ENCODE measurements around the gene IRF1.
"Not testable (repeated sequence)": the region's sequence is repeated elsewhere in the genome, so short reads cannot be mapped to it uniquely, and the experiment has no call there.

The IRF1 gene

DNA sequence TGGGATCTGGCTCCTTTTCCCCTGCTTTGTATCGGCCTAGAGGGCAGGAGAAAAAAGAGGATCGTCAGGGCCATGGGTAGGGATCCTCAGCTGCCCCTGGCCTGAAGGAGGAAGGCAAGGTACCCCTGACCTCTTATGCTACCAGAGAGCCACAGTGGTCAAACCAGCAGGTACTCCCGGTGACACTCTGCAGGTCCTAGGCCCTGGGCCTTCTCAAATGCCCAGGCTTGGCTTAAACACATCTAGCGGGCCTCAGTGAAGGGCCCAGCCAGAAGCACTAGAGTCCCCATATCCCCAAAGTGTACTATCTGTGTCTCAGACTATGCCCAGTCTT is 3.5 kb downstream of the IRF1 start:
- DNase-seq (ENCODE audit: low spot score) = no peak

DNA sequence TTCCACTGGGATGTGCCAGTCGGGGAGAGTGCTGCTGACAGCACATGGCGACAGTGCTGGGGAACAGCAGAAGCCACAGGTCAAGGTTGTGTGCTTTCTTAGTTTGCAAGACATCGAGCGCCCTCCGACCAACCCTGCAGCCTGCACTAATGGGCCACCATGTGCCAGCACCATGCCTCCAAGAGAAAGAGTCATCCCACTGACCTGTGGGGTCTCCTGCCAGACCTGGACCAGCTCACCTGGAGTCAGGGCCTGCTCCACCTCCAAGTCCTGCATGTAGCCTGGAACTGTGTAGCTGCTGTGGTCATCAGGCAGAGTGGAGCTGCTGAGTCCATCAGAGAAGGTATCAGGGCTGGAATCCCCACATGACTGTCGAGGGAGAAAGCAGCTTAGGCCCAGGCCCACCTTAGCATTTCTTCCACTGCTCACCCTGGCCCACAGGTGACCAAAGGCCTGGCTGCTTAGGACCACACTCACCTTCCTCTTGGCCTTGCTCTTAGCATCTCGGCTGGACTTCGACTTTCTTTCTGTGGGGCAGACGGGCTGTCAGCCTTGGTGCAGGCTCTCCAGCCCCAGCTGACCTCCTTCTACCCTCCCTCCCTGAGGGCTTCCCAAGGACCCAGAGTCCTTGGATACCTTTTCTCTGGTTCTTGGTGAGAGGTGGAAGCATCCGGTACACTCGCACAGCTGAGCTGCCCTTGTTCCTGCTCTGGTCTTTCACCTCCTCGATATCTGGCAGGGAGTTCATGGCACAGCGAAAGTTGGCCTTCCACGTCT is 4.1 kb downstream of the IRF1 start:
- no peak for DNase-seq (ENCODE audit: low spot score)

DNA sequence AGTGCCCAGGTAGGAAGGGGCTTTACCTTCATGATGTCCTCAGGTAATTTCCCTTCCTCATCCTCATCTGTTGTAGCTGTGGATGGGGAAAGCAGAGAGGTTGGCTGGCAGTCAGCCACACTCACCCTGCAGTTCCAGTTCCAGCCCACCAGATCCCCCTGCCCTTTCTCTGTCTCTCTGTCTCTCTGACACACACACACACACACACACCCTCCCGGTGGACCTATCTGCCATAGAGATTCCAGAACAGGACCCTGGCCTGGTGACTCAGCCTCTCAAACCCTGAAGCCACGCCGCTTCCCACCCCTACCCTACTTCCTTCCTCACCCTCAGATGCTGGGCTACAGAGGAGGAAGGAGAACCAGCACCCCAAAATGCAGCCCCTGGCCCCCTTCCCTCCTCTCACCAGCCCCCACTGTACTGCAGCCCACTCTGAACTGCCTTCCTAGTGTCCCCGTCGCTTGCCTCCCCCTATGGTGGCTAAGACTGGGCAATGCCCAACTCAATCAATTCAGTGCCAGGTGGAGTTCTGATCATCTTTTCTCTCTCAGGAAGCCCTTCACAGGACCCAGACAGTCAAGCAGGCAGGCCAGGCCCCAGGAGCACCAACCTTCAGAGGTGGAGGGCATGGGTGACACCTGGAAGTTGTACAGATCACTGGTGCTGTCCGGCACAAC is 4.8 kb downstream of the IRF1 start:
- DNase-seq (ENCODE audit: low spot score) = no peak

GRCh38 chr5:132484876-132485640 is 5.5 kb downstream of the IRF1 start:
- DNase-seq (ENCODE audit: low spot score) = not testable (repeated sequence)

DNA sequence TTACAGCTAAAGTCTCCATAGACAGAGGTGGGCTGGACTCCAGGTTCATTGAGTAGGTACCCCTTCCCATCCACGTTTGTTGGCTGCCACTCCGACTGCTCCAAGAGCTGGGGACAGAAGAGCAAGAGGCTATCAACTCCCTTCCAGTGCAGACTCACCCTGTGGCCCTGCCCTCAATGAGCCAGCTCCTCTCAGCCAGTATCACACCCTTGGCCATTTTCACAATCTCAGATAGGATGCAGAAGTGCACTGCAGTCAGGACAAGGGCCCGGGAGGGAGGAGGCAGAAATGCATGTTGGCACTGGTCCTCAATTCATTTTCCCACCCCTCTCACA is 6.2 kb downstream of the IRF1 start:
- DNase-seq (ENCODE audit: low spot score) = no peak

- DNase-seq (ENCODE audit: low spot score) = no peak
Observed at GRCh38 chr5:132483661-132484390, 6.7 kb downstream of the IRF1 start.

DNA sequence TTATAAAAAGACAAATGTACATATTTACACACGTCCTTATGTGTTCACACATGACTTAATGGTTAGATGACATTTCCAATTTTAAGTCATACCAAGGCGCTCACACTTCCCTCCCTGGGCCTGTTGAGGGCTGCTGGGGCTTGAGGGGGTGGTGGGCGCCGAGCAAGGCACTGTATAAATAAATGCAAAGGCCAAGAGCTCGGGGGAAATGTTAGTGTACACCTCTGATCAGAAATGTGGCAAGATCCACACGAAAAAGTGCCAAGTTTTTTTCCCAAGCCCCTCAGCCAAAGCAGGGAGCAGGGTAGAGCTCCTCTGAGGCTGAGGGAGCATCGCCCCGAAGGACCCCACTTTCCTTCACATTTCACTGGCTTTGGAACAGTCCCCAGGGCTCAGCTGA is 7.5 kb downstream of the IRF1 start:
- no peak for DNase-seq (ENCODE audit: low spot score)

DNA sequence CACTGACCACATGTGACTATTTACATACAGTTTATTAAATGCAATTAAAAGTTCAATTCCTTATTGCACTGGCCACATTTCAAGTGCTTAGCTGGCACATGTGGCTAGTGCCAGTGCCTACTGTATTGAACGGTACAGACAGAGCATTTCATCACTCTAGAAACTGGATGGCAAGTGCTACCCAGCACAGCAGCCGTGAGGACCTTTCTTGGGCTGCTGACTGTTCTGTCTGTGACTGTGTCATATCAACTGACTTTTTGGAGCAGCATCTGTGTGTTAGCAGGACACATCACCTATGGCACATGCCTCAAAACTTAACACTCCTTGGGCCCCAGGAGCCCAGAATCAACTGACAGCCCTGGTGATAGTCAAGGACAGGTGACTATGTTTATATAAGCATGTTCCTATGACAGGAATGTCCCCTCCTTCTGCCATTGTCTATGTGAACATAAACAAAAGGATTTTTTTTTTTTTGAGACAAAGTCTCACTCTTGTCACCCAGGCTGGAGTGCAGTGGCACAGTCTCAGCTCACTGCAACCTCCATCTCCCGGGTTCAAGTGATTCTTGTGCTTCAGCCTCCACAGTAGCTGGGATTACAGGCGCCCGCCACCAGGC is 8.9 kb downstream of the IRF1 start:
- DNase-seq (ENCODE audit: low spot score) = no peak

DNA sequence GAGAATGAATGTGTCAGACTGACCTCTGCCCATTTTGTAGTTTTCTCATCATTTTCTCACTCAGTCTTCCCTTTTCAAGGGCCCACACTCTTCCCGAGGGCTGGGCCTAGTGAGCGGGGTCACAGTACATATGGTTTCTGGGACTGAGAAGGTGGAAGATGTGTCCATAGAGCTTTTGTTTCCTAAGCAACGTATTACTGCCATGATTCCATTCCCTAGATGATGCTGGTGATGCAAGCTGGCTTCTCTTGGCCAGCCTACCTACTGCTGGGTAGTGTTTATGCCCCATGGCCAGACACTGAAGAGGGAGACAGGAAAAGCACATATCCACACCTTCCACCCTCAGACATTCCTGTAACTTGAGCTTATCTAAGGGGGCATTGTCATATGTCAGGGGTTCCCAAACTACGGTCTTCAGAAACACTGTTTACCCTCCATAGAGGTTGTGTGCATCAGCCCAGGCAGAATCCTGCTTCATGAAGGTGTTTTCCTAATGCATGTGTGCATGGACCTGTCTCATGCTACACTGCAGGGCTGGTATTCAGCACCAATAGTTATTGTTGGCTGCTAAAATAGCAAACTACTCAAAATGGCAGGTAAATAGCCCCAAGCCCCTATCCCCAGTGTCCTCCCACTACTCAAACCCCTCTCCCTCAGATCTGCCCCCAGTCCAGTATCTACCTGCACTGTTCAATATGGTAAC is 9.5 kb downstream of the IRF1 start:
- no peak for DNase-seq (ENCODE audit: low spot score)

DNA sequence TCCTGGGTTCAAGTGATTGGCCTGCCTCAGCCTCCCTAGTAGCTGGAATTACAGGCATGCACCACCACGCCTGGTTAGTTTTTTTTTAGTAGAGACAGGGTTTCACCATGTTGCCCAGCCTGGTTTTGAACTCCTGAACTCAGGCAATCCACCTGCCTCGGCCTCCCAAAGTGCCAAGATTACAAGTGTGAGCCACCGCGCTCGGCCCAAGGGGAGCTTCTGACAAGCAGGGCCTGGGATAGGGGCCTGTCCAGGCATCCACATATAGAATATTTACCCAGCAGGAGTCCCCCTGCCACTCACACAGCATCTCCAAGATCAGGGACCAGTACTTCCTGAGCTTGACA is 10.1 kb downstream of the IRF1 start:
- no peak for DNase-seq (ENCODE audit: low spot score)

GRCh38 chr5:132480042-132480441 is 10.5 kb downstream of the IRF1 start:
- no peak for DNase-seq (ENCODE audit: low spot score)

DNA sequence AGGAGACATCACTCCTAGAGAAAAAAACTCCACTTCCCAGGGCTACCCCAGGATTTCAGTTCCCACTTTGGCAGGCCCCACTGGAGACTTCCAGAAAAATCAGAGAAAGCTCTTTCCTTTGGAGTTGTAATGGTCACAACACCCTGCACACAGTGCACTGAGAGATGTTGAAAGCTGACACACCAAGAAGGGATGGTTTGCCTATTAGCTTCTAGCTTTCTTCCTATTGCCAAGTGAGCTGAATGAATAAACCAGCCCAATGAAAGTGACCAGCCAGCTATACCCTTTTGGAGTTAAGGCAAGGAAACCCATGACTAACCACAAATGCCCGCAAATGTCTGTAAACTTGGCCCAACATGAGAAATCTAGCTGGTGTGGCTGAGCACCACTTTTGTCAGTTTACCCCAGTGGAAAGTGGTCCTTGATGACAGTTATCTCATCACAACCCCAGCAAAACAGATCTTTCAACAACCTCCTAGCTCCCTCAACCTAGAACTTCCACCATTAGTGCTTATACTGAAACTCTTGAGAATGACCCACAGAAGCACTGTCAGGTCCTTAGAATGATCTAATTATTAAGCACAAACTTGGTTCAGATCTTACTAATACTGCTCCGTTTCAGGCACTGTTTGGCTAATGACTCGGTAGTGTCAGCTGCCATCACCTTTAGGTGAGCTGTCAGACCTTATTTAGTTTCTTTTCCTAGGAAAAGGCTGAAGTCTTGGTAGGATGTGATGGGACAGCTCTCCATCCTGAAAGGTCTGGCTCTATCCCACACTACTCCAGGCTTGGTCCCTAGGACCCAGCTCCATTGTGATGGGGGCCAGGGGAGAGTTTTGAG is 11.2 kb downstream of the IRF1 start:
- no peak for DNase-seq (ENCODE audit: low spot score)

DNA sequence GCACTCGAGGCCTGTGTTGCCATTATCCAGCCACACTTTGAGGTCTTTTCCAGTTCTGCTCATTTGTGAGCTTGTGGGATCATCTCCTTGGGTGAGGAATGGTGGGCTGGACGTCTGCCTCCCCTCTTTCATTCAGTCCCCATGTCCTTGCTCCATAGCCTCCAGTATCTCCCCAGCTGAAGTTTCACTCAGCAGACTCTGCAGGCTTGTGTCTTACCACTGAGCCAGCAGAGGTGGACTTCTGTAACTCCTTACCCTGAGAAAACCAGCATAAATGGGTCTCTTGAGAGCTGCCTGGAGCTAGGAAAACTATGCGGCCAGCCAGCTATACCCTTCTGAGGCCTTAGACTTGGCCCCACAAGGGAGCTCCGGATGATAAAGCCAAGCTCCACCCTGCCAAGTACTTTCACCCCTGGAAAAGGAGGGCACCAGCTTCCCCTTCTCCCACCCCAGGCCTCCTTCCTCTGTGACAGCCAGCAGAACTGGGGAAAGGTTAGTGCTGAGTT is 12.2 kb downstream of the IRF1 start:
- DNase-seq (ENCODE audit: low spot score) = no peak

GRCh38 chr5:132477784-132478365 is 12.7 kb downstream of the IRF1 start:
- no peak for DNase-seq (ENCODE audit: low spot score)

GRCh38 chr5:132476876-132477781 is 13.4 kb downstream of the IRF1 start:
- no peak for DNase-seq (ENCODE audit: low spot score)

- DNase-seq (ENCODE audit: low spot score) = no peak
Observed at GRCh38 chr5:132475987-132476875, 14.3 kb downstream of the IRF1 start.

DNA sequence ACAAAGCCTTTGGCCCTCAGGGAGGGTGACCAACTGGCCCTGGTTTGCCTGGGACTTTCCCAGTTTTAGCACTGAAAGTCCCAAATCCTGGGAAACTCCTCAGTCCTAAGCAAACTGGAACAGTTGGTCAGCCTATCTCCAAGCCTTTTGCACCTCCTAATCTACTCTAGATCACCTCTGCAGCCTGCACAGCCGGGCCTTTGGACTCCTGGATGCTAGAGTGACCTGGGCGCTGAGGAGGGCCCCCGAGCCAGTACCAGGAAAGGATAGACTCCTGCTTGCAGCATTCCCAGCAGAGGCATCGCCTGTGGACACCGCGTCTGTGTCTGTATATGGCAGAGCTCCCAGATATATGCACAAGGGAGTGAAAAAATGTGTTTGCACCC is 15.1 kb downstream of the IRF1 start:
- no peak for DNase-seq (ENCODE audit: low spot score)

GRCh38 chr5:132474881-132475496 is 15.6 kb downstream of the IRF1 start:
- DNase-seq (ENCODE audit: low spot score) = no peak
